Measurements from ENCODE around the gene ADH6.

ADH6 gene

DNA sequence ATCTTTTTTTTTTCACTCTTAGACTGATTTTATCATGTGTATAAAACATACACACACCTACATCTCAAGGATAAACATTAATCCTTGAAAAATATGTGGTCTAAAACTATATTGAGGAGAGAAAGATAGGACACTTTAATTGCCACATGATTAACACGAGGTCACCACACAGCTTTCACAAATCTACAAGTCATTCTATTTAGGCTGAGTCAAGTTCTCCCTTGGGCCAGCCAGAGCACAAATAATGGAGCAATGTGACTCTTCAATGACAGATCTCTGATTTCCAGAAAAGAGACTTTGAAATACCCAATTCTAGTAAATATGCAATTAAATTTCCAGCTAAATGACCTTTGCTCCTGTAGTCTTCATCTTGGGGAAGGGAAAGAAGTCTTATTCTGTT lies 62.1 kb downstream of the ADH6 start:
- H3K4me3 ChIP-seq (ENCODE audit: low read depth, low read length), result no peak overlapping the region
- in situ Hi-C loops (cut with HindIII; ENCODE audit: low sequenced_read_pairs), result no loop called here
- TF ChIP-seq, protein P1, sequence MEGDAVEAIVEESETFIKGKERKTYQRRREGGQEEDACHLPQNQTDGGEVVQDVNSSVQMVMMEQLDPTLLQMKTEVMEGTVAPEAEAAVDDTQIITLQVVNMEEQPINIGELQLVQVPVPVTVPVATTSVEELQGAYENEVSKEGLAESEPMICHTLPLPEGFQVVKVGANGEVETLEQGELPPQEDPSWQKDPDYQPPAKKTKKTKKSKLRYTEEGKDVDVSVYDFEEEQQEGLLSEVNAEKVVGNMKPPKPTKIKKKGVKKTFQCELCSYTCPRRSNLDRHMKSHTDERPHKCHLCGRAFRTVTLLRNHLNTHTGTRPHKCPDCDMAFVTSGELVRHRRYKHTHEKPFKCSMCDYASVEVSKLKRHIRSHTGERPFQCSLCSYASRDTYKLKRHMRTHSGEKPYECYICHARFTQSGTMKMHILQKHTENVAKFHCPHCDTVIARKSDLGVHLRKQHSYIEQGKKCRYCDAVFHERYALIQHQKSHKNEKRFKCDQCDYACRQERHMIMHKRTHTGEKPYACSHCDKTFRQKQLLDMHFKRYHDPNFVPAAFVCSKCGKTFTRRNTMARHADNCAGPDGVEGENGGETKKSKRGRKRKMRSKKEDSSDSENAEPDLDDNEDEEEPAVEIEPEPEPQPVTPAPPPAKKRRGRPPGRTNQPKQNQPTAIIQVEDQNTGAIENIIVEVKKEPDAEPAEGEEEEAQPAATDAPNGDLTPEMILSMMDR (IDR thresholded peaks at IDR 0.05; ENCODE audit: low read depth, low read length, missing control alignments), result no peak
- no peak for DNase-seq (ENCODE audit: low read depth)

DNA sequence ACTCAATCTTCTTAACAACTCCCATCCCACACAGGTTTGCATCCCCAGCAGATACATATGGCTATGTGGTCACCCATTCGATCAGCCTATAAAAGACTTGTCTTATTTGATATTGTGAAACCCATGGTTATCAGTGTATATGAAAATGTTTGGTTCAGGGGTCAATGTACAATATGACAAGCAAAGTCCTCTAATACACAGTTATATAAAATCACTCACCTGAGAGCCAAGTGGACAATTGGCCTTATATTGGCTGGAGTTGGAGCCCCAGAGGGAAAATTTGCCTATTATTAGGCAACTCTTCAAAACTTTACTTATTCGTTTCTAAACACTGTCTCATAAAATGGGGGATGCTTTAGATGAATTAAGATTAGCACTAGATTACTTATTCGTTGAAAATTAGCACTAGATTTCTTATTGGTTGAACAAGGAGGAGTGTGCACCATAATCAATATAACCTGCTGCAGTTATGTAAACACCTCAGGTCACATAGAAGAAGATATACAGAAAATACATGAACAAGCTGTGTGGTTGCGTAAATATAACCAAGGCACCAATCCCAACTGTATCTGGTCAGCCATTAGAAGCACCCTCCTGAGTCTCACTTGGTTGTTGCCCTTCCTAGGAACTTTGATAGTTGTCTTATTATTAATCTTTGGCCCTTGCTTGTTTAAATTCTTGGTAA lies 64.2 kb downstream of the ADH6 start:
- no peak for DNase-seq (ENCODE audit: low read depth)
- TF ChIP-seq, protein P1 (IDR thresholded peaks at IDR 0.05; ENCODE audit: low read depth, low read length, missing control alignments), result no peak
- in situ Hi-C loops (cut with HindIII; ENCODE audit: low sequenced_read_pairs), result no loop called here
- H3K4me3 ChIP-seq (ENCODE audit: low read depth, low read length), result no peak overlapping the region

Data from astrocyte of the cerebellum (primary cell).